GM12801 (cell line): ENCODE data around the gene KIF18B.

Source experiments
- CTCF ChIP-seq: IDR thresholded peaks from one replicate; pipeline ENCODE4 v1.5.1; 2011; ENCODE audit warnings: control low read depth; ENCODE audit not compliant: insufficient read length; ENCODE audit errors: extremely low read depth

Gene KIF18B

GRCh38 chr17:44988044-44988942 is 40.7 kb upstream of the KIF18B start:
- TF ChIP-seq CTCF: no peak

GRCh38 chr17:44983563-44983962 is 36.0 kb upstream of the KIF18B start:
- TF ChIP-seq CTCF: no peak

- TF ChIP-seq CTCF: no peak
Observed at GRCh38 chr17:44982113-44982702, 34.6 kb upstream of the KIF18B start.

GRCh38 chr17:44981221-44981968 is 33.8 kb upstream of the KIF18B start:
- no peak for TF ChIP-seq CTCF

- no peak for TF ChIP-seq CTCF
Observed at GRCh38 chr17:44979426-44979995, 31.9 kb upstream of the KIF18B start.

GRCh38 chr17:44978807-44979206 is 31.2 kb upstream of the KIF18B start:
- no peak for TF ChIP-seq CTCF
